Neural cell (in vitro differentiated cells): ENCODE measurements around the gene CBX2.

Source experiments
- EZH2 ChIP-seq: fragments of 200-600, 300-800 bp; shearing (Covaris generic), sonication (generic); IDR thresholded peaks from 2 replicates; pipeline ENCODE4 v1.6.1; 2014; ENCODE audit warnings: antibody characterized with exemption, low read length, borderline replicate concordance, mild to moderate bottlenecking; ENCODE audit not compliant: insufficient read depth, poor library complexity, severe bottlenecking
- POLR2AphosphoS5 ChIP-seq: IDR thresholded peaks from 2 replicates; pipeline ENCODE4 v1.6.1; 2012
- TAF1 ChIP-seq: IDR thresholded peaks from 2 replicates; pipeline ENCODE4 v1.6.1; 2012; ENCODE audit warnings: low read depth
- TF ChIP-seq, protein P1 (sequence below): fragments of 450-650 bp; IDR thresholded peaks from 2 replicates; pipeline ENCODE4 v1.5.1; 2014; ENCODE audit warnings: antibody characterized with exemption, mild to moderate bottlenecking, moderate library complexity; ENCODE audit not compliant: poor library complexity, severe bottlenecking

DNA sequence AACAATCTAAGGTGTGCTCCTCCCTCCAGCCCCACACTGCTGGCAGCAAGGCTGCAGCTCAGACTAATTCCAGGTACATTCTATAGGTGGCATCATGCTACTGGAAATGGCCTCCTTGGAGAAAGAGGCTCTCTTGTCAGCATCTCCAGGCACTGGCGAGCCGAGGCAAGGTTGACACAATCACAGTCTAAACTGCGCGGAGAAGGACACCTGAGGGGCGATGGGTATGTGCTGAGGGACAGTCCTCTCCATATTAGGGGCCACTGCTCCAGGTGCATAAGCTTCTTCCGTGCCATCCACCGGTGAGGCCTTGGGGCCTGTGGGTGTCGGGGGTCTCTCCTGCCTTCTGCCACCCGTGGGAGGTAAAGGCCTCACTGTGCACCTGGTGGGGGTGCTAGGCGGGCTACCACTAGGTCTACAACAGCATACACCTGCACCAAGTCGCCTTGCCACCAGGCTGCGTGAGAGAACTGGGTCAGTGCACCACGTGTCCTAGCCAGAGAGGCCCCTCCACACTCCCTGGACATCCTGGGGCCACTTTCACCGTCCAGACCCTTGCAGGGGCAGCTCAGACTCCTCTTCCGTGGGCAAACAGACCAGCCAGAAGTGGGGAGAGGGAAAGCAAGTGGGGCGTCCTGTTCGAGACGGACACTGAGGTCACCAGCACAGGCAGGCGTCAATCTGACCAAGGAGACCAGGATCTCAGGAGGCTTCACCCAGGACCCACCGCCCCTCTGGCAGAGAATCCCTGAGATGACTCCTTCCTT, 31.0 kb downstream of the CBX2 start:
- TF ChIP-seq POLR2AphosphoS5 = peak; percentile 54
- no peak for TF ChIP-seq EZH2
- TF ChIP-seq, protein P1, sequence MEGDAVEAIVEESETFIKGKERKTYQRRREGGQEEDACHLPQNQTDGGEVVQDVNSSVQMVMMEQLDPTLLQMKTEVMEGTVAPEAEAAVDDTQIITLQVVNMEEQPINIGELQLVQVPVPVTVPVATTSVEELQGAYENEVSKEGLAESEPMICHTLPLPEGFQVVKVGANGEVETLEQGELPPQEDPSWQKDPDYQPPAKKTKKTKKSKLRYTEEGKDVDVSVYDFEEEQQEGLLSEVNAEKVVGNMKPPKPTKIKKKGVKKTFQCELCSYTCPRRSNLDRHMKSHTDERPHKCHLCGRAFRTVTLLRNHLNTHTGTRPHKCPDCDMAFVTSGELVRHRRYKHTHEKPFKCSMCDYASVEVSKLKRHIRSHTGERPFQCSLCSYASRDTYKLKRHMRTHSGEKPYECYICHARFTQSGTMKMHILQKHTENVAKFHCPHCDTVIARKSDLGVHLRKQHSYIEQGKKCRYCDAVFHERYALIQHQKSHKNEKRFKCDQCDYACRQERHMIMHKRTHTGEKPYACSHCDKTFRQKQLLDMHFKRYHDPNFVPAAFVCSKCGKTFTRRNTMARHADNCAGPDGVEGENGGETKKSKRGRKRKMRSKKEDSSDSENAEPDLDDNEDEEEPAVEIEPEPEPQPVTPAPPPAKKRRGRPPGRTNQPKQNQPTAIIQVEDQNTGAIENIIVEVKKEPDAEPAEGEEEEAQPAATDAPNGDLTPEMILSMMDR = peak; percentile 96
- TF ChIP-seq TAF1 = no peak
